ENCODE measurements around the gene RNF220.

RNF220 gene

DNA sequence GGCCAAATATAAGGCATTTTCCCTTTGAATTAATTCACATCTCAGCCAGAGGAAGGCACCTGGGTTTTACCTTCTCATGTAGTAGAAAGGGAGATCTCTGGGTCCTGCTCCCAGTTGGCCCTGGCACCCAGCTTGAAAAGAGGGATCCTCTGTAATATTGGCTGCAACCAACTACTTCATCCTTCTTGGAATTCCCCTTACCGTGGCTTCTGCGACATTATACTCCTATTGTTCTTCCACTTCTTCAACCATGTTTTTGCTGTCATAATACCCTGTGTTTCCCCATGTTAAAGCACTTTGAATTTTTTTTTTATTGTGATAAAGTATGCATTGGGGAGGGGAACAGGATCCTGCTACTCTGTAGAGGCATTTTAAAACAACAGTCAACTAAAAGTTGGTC lies 26.8 kb downstream of the RNF220 start:
- DNase-seq (ENCODE audit: low read depth in 2 of 2) = no peak

- no peak for DNase-seq (ENCODE audit: low read depth in 2 of 2)
Measured at GRCh38 chr1:44433209-44433608, 28.2 kb downstream of the RNF220 start.

- DNase-seq (ENCODE audit: low read depth in 2 of 2) = no peak
Measured at GRCh38 chr1:44436401-44437106, 31.5 kb downstream of the RNF220 start.

- DNase-seq (ENCODE audit: low read depth in 2 of 2) = no peak
Measured at GRCh38 chr1:44437107-44437716, 32.2 kb downstream of the RNF220 start.

DNA sequence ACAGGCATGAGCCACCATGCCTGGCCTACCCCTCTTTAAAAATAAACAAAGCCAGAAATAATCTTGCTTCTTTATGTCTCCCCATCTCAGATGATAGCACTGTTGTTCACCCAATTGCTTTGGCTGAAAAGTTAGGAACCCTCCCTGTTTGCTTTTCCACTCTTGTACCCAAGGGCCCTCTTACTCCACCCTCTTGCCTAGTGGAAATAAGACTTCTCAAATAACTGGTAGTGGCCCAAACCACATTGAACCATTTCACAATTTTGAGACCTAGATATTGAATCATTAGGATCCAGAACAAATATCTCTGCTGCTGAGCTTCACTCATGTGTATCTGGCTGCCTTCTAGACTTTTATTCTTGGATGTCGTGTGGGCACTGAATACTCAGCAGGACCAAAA lies 37.7 kb downstream of the RNF220 start:
- DNase-seq (ENCODE audit: low read depth in 2 of 2) = no peak

- no peak for DNase-seq (ENCODE audit: low read depth in 2 of 2)
Measured at GRCh38 chr1:44447051-44447810, 42.2 kb downstream of the RNF220 start.

DNA sequence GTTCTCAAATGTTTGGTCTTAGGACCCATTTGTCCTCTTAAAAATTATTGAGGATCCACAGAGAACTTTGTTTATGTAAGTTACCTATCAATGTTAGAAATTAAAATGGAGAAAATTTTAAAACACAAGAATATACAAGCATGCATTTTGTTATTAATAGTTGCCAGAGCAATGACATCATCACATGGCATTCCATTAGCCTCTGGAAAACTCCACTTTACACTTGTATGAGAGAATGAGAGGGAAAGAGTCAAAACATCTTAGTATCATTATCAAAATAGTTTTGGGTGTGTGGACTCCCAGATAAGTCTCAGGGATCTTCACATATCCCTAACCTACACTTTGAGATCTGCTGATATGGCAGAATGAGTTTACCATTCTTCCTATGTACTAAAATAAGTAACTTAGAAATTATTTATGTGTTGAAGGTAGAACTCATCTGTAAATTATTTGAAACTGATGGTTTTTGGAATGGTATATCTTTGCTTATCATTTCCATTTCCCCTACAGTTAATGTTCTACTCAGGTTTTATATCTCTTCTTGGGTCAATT lies 48.8 kb downstream of the RNF220 start:
- DNase-seq (ENCODE audit: low read depth in 2 of 2) = no peak

DNA sequence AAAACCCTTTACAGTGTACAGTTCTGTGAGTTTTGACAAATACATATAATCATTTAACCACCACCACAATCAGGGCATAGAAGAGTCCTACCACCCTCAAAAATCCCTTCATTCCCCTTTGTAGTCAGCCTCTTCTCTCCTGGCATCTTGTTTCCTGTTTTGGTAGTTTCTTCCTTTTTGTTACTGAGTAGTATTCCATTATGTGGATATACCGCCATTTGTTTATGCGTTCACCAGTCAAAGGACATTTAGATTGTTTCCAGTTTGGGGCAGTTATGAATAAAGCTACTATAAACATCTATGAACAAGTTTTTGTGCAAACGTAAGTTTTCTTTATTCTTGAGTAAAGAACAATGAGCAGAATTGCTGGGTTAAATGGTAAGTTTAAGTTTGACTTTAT lies 49.6 kb downstream of the RNF220 start:
- no peak for DNase-seq (ENCODE audit: low read depth in 2 of 2)

GRCh38 chr1:44460107-44460882 lies 55.2 kb downstream of the RNF220 start:
- no peak for DNase-seq (ENCODE audit: low read depth in 2 of 2)

DNA sequence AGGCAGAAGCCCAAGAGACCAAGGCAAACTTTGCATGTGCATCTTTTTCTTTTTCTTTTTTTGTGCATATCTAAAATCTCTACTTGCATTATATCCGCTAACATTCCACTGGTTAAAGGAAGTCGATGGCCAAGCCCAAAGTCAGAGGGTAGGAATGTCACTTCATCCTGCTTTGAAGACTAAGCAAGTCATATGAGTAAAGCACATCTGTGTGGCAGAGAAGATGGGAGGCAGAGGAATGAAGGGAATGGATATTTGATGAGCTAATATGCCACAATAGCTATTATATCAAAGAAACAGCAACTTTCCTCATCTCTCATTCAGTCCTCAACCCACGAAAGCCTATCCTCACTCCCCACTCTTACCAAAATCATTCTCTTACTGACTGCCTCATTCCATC lies 59.3 kb downstream of the RNF220 start:
- no peak for DNase-seq (ENCODE audit: low read depth in 2 of 2)

- no peak for DNase-seq (ENCODE audit: low read depth in 2 of 2)
Measured at GRCh38 chr1:44467566-44467965, 62.5 kb downstream of the RNF220 start.

DNA sequence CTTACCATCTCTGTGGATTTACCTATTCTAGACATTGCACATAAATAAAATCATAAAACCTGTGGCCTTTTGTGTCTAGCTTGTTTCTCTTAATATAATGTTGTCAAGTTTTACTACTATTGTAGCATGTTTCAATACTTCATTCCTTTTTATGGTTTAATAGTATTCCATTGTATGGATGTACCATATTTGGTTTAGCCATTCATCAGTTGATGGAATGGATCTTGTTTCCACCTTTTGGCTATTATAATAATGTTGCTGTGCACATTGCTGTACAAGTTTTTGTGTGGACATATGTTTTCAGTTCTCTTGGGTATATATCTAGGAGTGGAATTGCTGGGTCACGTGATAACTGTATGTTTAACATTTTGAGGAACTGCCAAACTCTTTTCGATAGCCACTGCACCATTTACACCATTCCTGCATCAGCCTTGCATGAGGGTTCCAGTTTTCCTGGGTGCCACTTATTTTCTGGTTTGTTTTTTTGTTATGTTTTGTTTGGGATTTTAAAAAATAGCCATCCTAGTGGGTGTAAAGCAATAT lies 66.9 kb downstream of the RNF220 start:
- no peak for DNase-seq (ENCODE audit: low read depth in 2 of 2)

DNA sequence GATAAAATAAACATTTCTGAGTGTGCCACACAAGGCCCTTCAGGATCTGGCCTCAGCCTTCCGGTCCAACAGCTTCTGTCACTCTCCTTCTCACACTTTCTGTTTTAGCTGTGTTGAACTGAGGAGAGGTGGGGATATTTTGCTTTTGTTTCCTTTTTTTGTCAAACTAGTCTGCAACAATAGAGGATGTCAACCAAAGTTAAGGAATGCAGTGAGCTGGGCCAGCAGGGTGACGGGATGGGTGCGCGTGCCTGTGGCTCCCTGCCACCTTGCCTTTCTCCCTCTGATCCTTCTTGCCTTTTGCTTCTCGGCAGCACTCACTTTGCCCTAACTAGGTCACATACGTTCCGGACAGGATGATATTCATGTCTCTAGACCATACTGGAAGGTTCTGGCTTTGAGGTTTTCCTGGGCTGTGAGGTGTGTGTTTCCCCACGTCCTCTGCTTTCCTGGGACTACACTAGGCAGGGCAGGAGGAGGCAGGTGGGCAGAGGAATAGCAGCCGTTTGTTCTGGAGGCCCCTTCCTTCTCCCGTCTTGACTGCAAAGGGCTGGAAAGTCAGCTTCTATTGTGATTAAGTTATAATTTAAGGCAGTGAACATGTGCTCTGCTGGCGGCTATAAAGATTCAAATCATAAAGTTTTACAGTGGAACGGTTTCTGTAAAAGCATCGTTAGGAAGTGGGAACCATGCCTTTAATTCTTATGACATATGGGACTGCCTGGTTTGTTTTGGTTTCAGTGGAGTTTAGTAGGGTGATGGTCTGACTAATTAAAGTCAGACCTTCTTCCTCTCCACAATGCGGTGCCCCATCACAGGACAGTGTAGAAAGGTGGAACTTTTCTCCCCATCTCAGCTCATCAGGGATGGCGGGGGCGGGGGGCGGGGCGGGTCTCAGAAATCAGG lies 67.8 kb downstream of the RNF220 start:
- no peak for DNase-seq (ENCODE audit: low read depth in 2 of 2)

DNA sequence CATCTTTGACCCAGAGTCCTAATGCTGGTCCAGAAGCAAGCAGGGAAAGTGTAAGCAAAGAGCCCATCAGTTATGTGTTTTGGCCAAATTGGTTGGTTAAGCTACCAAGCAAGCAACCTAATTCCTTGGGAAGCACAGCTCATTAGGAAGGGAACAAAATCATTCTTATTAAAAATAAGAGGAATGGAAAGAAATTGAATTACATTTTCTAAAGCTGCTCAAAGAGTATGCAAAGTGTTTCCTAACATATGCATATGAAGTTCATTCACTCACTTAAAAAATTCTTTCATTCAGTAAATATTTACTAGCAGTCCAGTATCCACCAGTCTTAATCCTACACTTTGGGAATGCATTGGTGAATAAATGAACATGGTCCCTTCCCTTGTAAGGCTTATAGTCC lies 71.8 kb downstream of the RNF220 start:
- DNase-seq (ENCODE audit: low read depth in 2 of 2) = no peak

GRCh38 chr1:44481701-44482100 lies 76.6 kb downstream of the RNF220 start:
- no peak for DNase-seq (ENCODE audit: low read depth in 2 of 2)

- DNase-seq (ENCODE audit: low read depth in 2 of 2) = no peak
Measured at GRCh38 chr1:44483089-44483874, 78.2 kb downstream of the RNF220 start.

DNA sequence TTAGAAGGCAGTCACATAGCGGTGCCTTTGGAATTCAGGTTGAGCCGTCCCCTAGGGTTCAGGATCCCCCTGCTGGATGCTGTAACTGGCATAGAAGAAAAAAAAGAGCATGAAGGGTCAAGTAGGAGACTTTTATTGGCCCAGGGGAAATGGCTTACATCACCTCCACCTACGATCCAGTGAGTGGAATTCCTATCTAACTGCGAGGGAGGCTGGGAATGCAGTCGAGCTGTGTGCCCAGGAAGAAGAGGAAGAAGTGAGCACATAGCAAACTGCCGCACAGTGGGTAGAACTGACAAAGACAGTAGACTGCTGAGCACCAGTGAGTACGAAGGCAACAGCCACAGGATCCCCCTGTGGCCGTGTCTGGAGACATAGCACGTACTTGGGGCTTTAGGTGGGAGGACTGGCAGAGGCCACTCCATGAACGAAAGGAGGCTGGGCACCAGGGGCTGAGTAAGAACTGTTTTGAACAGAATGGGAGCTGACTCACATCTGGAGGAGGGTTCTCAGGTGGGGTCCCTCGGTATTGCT lies 79.2 kb downstream of the RNF220 start:
- no peak for DNase-seq (ENCODE audit: low read depth in 2 of 2)

DNA sequence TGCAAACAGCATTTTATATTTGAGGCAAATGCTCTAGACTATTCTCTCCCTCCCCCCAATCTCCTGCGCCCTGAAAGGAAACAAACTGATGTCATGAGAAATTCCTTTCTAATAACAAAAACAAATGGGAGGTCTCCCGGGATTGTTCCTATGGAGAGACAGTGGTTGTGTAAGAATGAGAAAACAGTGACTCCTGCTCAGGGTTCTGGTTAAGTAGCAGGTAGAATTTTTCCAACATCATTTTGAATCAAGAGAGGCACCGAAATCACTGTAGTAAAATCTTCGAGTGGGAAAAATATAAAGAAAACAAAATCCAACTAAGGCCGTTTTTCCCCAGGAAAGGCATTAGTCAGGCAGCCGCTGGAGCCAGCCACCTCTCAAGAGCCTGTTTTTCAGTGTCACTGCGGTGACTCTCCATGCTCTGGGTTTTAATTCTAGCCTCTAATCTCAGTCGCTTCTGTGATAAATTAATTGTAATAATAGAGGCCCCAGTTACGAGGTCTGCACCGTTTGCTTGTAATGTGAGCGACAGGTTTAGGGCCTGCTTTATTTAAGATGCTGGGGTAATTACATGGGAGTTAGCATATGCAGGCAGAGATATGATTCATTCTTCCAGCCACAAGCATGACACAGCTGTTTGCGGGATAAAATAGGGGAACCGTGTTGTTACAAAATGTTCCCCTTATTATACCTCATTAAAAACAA lies 80.3 kb downstream of the RNF220 start:
- DNase-seq (ENCODE audit: low read depth in 2 of 2) = no peak

DNA sequence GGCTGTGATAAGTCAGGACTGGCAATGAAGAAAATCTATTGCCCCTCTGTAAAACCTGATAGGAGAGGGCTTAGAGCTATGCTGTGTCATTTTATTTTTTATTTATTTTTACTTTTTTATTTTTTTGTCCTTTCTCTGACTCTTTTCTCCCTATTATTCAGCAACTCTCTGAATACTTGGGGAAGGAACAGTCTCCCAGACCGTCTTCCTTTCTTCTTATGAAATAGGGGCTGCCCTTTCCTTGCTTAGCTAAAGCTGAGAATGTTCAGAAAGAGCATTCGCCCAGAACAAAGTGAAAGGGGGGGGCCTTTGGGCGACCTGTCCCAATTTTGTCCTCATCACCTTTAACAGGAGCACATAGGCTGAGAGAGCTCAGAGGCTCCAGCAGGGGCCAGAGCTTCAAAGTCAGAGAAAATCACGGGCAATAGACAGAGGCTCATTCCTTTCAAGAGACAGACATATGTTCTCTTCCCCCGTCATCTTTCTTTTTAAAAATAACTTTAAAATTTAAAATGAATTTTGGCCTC lies 80.9 kb downstream of the RNF220 start:
- no peak for DNase-seq (ENCODE audit: low read depth in 2 of 2)
